Measurements from ENCODE around the gene COL8A1. TPM values are rescaled to one million over a fixed set of nuclear protein-coding genes. Genes with fewer than 3 reads are reported as not detected.

The COL8A1 gene
- total and polyA plus RNA-seq, 2 donors (not counting 1 experiment from before 2014, with no cell fraction given): 0.12 TPM; not detected in 1

GRCh38 chr3:99602183-99602582 lies 36.2 kb upstream of the COL8A1 start:
- H3K27ac Mint-ChIP-seq: no peak overlapping the region
- intact Hi-C loops (cut with micrococcal nuclease): no loop called here
- Histone ChIP-seq H3K4me1 (ENCODE audit: control insufficient read depth in 2 of 2, insufficient read depth in 2 of 2, low read length in 2 of 2) (no peaks in the 10 kb centered on the region), H3K79me2 (ENCODE audit: control insufficient read depth, insufficient read depth, low read length) (no peaks in the 10 kb centered on the region), H2AFZ (ENCODE audit: insufficient read depth, low read depth, low read length, poor library complexity, severe bottlenecking) (no peak overlapping the region), H3K9me3 (ENCODE audit: control extremely low read depth in 1 of 3, control insufficient read depth in 2 of 3, insufficient read depth in 1 of 3, low read length in 2 of 3) (no peaks in the 10 kb centered on the region), H3K27ac (ENCODE audit: low read length in 2 of 2) (no peak overlapping the region), H3K36me3 (replicated peaks in 1 of 2; ENCODE audit: control extremely low read depth in 1 of 2, control insufficient read depth in 1 of 2, extremely low read depth in 1 of 2, insufficient read depth in 2 of 2, low read length in 1 of 2) (no peaks in the 10 kb centered on the region), H3K4me2 (replicated peaks; ENCODE audit: low read depth, low read length, poor library complexity, severe bottlenecking) (no peak overlapping the region), H3K9ac (ENCODE audit: low read length) (no peak overlapping the region), H4K20me1 (ENCODE audit: control insufficient read depth, insufficient read depth, low read length, poor library complexity, severe bottlenecking) (no peaks in the 10 kb centered on the region), H3K4me3 (ENCODE audit: control extremely low read depth in 1 of 5, extremely low read depth in 1 of 5, insufficient read depth in 1 of 5, low read depth in 2 of 5, low read length in 4 of 5) (no peak overlapping the region), H3K27me3 (replicated peaks in 1 of 4; ENCODE audit: control extremely low read depth in 1 of 4, control insufficient read depth in 3 of 4, insufficient read depth in 4 of 4, low read length in 3 of 4) (no peaks in the 10 kb centered on the region)
- DNase-seq: no peak
- ATAC-seq (ENCODE audit: low read depth): no peak
- ChIA-PET POLR2A (no interaction called here), CTCF (no interaction called here)
- H3K9me3 Mint-ChIP-seq (ENCODE audit: insufficient read depth): no peaks in the 10 kb centered on the region
- WGBS (ENCODE audit: insufficient coverage): 100% methylated on average over 1 of the region's 3 CpGs
- H3K4me3 Mint-ChIP-seq: no peak overlapping the region
- TF ChIP-seq, protein P1, sequence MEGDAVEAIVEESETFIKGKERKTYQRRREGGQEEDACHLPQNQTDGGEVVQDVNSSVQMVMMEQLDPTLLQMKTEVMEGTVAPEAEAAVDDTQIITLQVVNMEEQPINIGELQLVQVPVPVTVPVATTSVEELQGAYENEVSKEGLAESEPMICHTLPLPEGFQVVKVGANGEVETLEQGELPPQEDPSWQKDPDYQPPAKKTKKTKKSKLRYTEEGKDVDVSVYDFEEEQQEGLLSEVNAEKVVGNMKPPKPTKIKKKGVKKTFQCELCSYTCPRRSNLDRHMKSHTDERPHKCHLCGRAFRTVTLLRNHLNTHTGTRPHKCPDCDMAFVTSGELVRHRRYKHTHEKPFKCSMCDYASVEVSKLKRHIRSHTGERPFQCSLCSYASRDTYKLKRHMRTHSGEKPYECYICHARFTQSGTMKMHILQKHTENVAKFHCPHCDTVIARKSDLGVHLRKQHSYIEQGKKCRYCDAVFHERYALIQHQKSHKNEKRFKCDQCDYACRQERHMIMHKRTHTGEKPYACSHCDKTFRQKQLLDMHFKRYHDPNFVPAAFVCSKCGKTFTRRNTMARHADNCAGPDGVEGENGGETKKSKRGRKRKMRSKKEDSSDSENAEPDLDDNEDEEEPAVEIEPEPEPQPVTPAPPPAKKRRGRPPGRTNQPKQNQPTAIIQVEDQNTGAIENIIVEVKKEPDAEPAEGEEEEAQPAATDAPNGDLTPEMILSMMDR (IDR thresholded peaks at IDR 0.05): no peak
- TF ChIP-seq EZH2 (IDR thresholded peaks at IDR 0.05; ENCODE audit: borderline replicate concordance, insufficient read depth, low read depth, low read length, poor library complexity, severe bottlenecking): no peak
- no peaks in the 10 kb centered on the region for H3K27me3 Mint-ChIP-seq
- no peaks in the 10 kb centered on the region for H3K4me1 Mint-ChIP-seq

DNA sequence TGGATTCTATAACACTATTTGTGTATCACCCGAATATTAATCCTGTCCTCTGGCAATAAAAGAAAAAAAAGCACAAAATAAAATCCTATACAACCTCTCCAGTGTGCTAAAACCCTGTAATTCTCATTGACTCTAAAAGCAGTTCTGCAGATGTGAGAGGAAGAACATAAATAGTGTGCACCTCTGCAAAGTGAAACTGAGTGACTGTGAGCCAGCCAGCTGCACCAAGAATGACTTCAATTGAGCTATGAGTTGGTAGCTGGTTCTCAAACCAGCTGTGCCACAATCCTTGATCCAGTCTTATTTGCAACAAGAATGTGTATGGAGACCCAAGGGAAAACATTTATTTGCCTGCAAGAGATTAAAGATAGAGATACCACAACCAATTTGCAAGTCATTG lies 31.2 kb upstream of the COL8A1 start:
- H3K4me1 ChIP-seq (ENCODE audit: control insufficient read depth in 2 of 2, insufficient read depth in 2 of 2, low read length in 2 of 2): no peaks in the 10 kb centered on the region
- no CpG with 5 or more reads among the region's 1 CpG for WGBS (ENCODE audit: insufficient coverage)
- H3K27ac Mint-ChIP-seq: no peak overlapping the region
- POLR2A ChIA-PET: no interaction called here
- no peaks in the 10 kb centered on the region for H3K27me3 ChIP-seq (replicated peaks in 1 of 4; ENCODE audit: control extremely low read depth in 1 of 4, control insufficient read depth in 3 of 4, insufficient read depth in 4 of 4, low read length in 3 of 4)
- no peak overlapping the region for H3K4me3 ChIP-seq (ENCODE audit: control extremely low read depth in 1 of 5, extremely low read depth in 1 of 5, insufficient read depth in 1 of 5, low read depth in 2 of 5, low read length in 4 of 5)
- CTCF ChIA-PET: no interaction called here
- no peaks in the 10 kb centered on the region for H3K9me3 Mint-ChIP-seq (ENCODE audit: insufficient read depth)
- no peak overlapping the region for H3K4me2 ChIP-seq (replicated peaks; ENCODE audit: low read depth, low read length, poor library complexity, severe bottlenecking)
- no peak overlapping the region for H3K4me3 Mint-ChIP-seq
- ATAC-seq (ENCODE audit: low read depth) (no peak), DNase-seq (no peak)
- no peaks in the 10 kb centered on the region for H3K79me2 ChIP-seq (ENCODE audit: control insufficient read depth, insufficient read depth, low read length)
- H3K27ac ChIP-seq (ENCODE audit: low read length in 2 of 2): no peak overlapping the region
- no peak overlapping the region for H2AFZ ChIP-seq (ENCODE audit: insufficient read depth, low read depth, low read length, poor library complexity, severe bottlenecking)
- H3K27me3 Mint-ChIP-seq: no peaks in the 10 kb centered on the region
- no peaks in the 10 kb centered on the region for H3K4me1 Mint-ChIP-seq
- H3K9ac ChIP-seq (ENCODE audit: low read length): no peak overlapping the region
- peaks cover 0 to 1% (median 0%) of the 10 kb centered on the region in 3 donors for H3K9me3 ChIP-seq (ENCODE audit: control extremely low read depth in 1 of 3, control insufficient read depth in 2 of 3, insufficient read depth in 1 of 3, low read length in 2 of 3)
- no peaks in the 10 kb centered on the region for H3K36me3 ChIP-seq (replicated peaks in 1 of 2; ENCODE audit: control extremely low read depth in 1 of 2, control insufficient read depth in 1 of 2, extremely low read depth in 1 of 2, insufficient read depth in 2 of 2, low read length in 1 of 2)
- intact Hi-C loops (cut with micrococcal nuclease): no loop called here
- no peaks in the 10 kb centered on the region for H4K20me1 ChIP-seq (ENCODE audit: control insufficient read depth, insufficient read depth, low read length, poor library complexity, severe bottlenecking)
- TF ChIP-seq EZH2 (IDR thresholded peaks at IDR 0.05; ENCODE audit: borderline replicate concordance, insufficient read depth, low read depth, low read length, poor library complexity, severe bottlenecking): no peak
- TF ChIP-seq, protein P1 (IDR thresholded peaks at IDR 0.05): no peak
